ENCODE measurements around the gene CLHC1. TPM values are rescaled to one million over a fixed set of nuclear protein-coding genes. Genes with fewer than 3 reads are reported as not detected.
"Not testable (repeated sequence)": the region's sequence is repeated elsewhere in the genome, so short reads cannot be mapped to it uniquely, and the experiment has no call there.

Gene CLHC1
- total RNA-seq, 1 donor from 2014 or later, result 8.6 TPM

GRCh38 chr2:55229221-55229620 is 2.9 kb downstream of the CLHC1 start:
- H3K4me3 ChIP-seq (ENCODE audit: low read depth, low read length), result no peak overlapping the region
- TF ChIP-seq, protein P1, sequence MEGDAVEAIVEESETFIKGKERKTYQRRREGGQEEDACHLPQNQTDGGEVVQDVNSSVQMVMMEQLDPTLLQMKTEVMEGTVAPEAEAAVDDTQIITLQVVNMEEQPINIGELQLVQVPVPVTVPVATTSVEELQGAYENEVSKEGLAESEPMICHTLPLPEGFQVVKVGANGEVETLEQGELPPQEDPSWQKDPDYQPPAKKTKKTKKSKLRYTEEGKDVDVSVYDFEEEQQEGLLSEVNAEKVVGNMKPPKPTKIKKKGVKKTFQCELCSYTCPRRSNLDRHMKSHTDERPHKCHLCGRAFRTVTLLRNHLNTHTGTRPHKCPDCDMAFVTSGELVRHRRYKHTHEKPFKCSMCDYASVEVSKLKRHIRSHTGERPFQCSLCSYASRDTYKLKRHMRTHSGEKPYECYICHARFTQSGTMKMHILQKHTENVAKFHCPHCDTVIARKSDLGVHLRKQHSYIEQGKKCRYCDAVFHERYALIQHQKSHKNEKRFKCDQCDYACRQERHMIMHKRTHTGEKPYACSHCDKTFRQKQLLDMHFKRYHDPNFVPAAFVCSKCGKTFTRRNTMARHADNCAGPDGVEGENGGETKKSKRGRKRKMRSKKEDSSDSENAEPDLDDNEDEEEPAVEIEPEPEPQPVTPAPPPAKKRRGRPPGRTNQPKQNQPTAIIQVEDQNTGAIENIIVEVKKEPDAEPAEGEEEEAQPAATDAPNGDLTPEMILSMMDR (conservative IDR thresholded peaks at IDR 0.05; ENCODE audit: low read depth, low read length), result no peak
- no peak for DNase-seq (ENCODE audit: low read depth)

DNA sequence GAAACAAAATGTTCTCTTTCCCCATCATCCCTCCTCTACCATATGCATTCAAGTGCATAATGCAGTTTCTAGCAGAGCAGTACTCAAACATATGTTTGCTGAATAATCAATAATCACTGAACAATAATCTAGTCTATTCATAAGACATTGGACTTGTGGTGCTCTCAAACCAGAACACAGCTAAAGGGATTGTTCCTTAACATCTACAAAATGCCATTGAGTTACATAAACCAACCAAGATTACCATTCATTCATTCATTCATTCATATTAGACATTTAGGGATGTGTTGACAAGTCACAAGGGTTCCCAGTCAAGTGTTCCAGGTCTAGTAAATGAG is 3.9 kb downstream of the CLHC1 start:
- H3K4me3 ChIP-seq (ENCODE audit: low read depth, low read length), result no peak overlapping the region
- no peak for DNase-seq (ENCODE audit: low read depth)
- TF ChIP-seq, protein P1 (conservative IDR thresholded peaks at IDR 0.05; ENCODE audit: low read depth, low read length), result no peak

GRCh38 chr2:55227437-55228225 is 4.5 kb downstream of the CLHC1 start:
- not testable (repeated sequence) for DNase-seq (ENCODE audit: low read depth); H3K4me3 ChIP-seq (ENCODE audit: low read depth, low read length)

- H3K4me3 ChIP-seq (ENCODE audit: low read depth, low read length), result no peak overlapping the region
- DNase-seq (ENCODE audit: low read depth), result no peak
- TF ChIP-seq, protein P1 (conservative IDR thresholded peaks at IDR 0.05; ENCODE audit: low read depth, low read length), result no peak
Observed at GRCh38 chr2:55225481-55226020, 6.5 kb downstream of the CLHC1 start.

- DNase-seq (ENCODE audit: low read depth), result no peak
- no peak overlapping the region for H3K4me3 ChIP-seq (ENCODE audit: low read depth, low read length)
- TF ChIP-seq, protein P1 (conservative IDR thresholded peaks at IDR 0.05; ENCODE audit: low read depth, low read length), result no peak
Observed at GRCh38 chr2:55224761-55225261, 7.3 kb downstream of the CLHC1 start.

GRCh38 chr2:55223958-55224760 is 7.9 kb downstream of the CLHC1 start:
- DNase-seq (ENCODE audit: low read depth), result no peak
- no peak overlapping the region for H3K4me3 ChIP-seq (ENCODE audit: low read depth, low read length)

DNA sequence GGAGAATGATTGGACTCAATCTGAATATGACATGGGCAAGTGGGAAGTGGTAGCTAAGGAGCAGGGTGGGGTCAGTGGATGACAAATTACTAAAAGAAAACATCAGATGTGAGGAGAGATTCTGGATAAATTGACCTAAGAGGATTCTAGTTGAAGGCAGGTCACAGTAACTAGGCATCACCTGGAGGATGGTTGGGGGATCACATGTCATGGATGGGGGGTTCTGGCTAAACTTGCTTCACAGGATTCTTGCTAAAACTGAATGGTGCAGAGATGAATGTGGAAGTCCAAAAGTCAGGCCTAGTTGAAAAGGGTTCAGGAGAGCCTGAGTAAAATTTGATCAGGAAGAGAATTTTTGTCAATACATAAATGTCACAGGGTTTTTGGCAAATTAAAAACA is 18.3 kb downstream of the CLHC1 start:
- H3K4me3 ChIP-seq (ENCODE audit: low read depth, low read length), result no peak overlapping the region
- no peak for DNase-seq (ENCODE audit: low read depth)
- TF ChIP-seq, protein P1 (conservative IDR thresholded peaks at IDR 0.05; ENCODE audit: low read depth, low read length), result no peak

More at GRCh38 chr2:55223958-55224760, 7.9 kb downstream of the CLHC1 start:
- TF ChIP-seq, protein P1 (conservative IDR thresholded peaks at IDR 0.05; ENCODE audit: low read depth, low read length), result no peak
